ENCODE measurements around the gene PPIL1. TPM values are rescaled to one million over a fixed set of nuclear protein-coding genes. Genes with fewer than 3 reads are reported as not detected.

The PPIL1 gene
- total RNA-seq, 4 donors from 2014 or later = 2.2 to 9.3 (median 7.3) TPM

DNA sequence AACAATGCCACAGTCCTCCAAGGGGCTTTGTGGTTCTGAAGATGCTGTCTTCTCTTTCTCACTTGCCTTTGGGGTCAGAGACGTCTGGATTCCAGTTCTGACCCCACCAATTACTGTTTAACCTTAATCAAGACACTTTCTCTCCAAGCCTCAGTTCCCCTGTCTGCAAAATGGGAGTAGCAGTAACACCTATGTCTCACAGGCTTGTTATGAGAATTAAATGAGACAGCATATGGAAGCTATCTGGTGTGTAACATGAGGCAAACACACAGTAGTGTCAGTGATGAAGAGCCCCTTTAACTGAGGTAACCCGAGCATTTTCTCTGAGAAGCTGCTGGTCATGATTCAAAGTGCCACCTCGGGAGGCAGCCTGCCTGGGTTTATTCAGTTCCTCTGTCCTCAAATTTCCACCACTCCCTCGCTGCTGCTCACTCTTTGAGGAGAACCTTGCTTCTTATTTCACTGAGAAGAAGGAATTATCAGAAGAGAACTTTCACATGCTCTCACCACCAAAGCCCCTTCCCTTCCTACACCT, 11.7 kb downstream of the PPIL1 start:
- H3K4me3 ChIP-seq (ENCODE audit: low read depth, poor library complexity, severe bottlenecking) = no peak overlapping the region
- 89 to 93% methylated on average over 4 of the region's 4 CpGs for WGBS, 2 donors
- no peak for DNase-seq (ENCODE audit: low spot score in 2 of 2)
- TF ChIP-seq CTCF (IDR thresholded peaks at IDR 0.05) (no peak), POLR2A (IDR thresholded peaks at IDR 0.05) (no peak)
- intact Hi-C loops (cut with DNase I; ENCODE audit: low total_unique reads) = no loop called here

DNA sequence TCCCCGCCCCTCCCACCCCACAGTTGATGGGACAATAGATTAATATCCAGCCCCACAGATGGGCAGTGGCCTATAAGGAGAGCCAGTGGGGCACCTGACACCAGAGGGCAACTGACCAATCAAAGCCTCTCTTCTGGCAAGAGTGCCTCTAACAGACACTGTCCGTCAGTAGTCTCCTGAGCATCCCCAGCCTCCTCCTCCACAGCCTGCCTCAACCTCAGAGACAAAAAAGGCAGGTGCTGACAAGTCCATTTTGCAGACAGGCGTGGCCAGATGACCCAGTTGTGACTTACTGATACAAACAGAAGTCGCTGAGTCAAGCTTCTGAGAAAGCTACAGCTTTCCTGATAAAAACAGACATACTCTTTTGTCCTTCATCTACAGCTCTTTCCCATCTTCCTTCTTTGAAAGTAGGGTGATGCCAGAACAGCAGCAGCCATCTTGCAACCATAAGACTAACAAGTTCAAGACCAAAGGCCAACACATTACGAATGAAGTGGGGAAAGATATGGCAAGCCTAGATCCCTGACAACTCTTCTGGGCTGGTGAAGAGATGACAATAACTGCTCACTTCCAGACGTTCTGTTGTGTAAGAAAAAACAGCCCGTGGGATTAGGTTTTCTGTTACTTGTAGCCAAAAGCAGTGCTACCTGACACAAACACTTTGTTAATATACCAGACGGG, 12.3 kb downstream of the PPIL1 start:
- WGBS, 2 donors = 62 to 70% methylated on average over 8 of the region's 8 CpGs
- no peak for TF ChIP-seq POLR2A (IDR thresholded peaks at IDR 0.05)
- no peak for TF ChIP-seq CTCF (IDR thresholded peaks at IDR 0.05)
- no peak overlapping the region for H3K4me3 ChIP-seq (ENCODE audit: low read depth, poor library complexity, severe bottlenecking)
- peak in 1 of 2 donors; percentile 71 for DNase-seq (ENCODE audit: low spot score in 2 of 2)
- intact Hi-C loops (cut with DNase I; ENCODE audit: low total_unique reads) = no loop called here

DNA sequence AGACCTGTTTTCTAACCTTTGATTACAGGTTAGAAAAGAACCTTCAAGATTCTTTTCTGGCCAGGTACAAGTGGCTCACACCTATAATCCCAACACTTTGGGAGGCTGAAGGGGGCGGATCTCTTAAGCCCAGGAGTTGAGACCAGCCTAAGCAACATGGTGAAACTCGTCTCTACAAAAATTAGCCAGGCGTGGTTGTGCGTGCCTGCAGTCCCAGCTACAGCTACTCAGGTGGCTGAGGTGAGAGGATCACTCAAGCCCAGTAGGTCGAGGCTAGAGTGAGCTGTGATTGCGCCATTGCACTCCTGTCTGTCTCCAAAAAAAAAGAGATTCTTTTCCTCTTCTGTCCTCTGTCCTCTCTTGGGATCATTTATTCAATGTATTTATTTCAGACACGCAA, 14.5 kb downstream of the PPIL1 start:
- WGBS, 2 donors = 84 to 86% methylated on average over 7 of the region's 7 CpGs
- peak in 1 of 2 donors; percentile 49 for DNase-seq (ENCODE audit: low spot score in 2 of 2)

GRCh38 chr6:36858407-36858981, 16.1 kb downstream of the PPIL1 start:
- WGBS, 2 donors = 38 to 49% methylated on average over 6 of the region's 6 CpGs
- DNase-seq (ENCODE audit: low spot score in 2 of 2) = peak in 1 of 2 donors; percentile 80
- TF ChIP-seq POLR2A (IDR thresholded peaks at IDR 0.05) (no peak), CTCF (IDR thresholded peaks at IDR 0.05) (no peak)
- H3K4me3 ChIP-seq (ENCODE audit: low read depth, poor library complexity, severe bottlenecking) = no peak overlapping the region
- intact Hi-C loops (cut with DNase I; ENCODE audit: low total_unique reads) = no loop called here

More for the DNA sequence above, 14.5 kb downstream of the PPIL1 start:
- intact Hi-C loops (cut with DNase I; ENCODE audit: low total_unique reads) = no loop called here
- TF ChIP-seq CTCF (IDR thresholded peaks at IDR 0.05) = no peak
- no peak for TF ChIP-seq POLR2A (IDR thresholded peaks at IDR 0.05)
- no peak overlapping the region for H3K4me3 ChIP-seq (ENCODE audit: low read depth, poor library complexity, severe bottlenecking)

DNA sequence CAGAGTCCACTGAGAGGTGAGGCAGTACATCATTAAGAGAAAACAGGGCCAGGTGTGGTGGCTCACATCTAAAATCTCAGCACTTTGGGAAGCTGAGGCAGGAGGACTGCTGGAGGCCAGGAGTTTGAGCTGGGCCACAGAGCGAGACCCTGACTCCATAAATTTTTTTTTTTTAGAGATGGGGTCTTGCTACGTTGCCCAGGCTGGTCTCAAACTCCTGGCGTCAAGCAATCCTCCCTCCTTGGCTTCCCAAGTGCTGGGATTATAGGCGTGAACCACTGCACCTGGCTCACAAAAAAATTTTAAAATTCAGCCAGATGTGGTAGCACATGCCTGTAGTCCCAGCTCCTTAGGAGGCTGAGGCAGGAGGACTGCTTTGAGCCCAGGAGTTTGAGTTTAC, 17.3 kb downstream of the PPIL1 start:
- TF ChIP-seq CTCF (IDR thresholded peaks at IDR 0.05) (no peak), POLR2A (IDR thresholded peaks at IDR 0.05) (no peak)
- 94 to 96% methylated on average over 4 of the region's 4 CpGs for WGBS, 2 donors
- intact Hi-C loops (cut with DNase I; ENCODE audit: low total_unique reads) = no loop called here
- no peak for DNase-seq (ENCODE audit: low spot score in 2 of 2)
- no peak overlapping the region for H3K4me3 ChIP-seq (ENCODE audit: low read depth, poor library complexity, severe bottlenecking)

Measured in lower leg skin (tissue), 4 donors.